ENCODE data around the gene FAM131A.

Gene FAM131A

DNA sequence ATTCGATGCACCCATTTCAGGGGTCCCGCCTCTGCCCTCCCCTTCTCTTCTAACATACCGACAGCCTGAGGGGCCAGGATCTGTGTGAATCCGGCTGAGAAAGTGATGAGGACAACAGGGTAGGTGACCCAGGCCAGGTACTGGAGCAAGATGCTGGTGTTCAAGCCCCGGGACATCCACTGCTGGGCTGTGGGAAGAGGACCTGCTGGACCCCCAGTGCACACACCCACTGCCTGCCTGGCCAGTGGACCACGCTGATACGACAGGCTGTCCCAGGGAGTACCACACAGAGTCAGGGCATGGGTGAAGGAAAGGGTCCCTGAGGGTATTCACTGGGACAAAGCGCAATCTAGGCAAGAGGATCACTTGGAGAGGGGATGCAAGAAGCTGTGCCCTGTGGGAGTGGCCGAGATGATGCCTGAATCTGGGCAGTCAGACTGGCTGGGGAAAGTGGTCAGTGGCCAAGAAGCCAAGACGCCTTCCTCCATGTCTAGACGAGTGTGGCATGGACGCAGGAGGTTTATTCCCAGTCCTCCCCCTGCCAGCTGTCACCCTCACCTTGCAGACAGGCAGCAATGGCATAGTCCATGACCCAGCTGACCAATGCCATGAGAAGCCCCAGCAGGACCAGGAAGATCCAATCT is 20.8 kb downstream of the FAM131A start:
- DNase-seq (ENCODE audit: low spot score) = no peak

DNA sequence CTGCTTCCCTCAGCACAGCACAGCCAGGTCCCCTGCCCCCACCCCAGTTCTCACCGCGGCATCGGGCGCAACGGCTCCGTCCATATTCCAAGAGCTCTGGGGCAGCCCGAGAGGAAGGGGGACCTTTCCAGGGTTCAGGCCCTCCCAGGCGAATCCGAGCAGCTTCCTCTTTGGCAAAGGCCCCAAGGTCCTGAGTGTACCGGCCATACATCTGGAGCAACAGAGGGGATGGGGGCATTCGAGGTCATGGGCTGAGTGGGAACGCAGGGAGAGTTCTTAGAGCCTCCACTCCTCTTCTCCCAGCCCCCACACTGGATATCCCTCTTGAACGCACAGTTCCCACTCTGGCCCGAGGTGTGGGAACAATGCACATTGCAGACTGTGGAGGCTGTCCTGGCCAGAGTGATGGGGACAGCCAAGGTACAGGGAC is 21.5 kb downstream of the FAM131A start:
- no peak for DNase-seq (ENCODE audit: low spot score)

DNA sequence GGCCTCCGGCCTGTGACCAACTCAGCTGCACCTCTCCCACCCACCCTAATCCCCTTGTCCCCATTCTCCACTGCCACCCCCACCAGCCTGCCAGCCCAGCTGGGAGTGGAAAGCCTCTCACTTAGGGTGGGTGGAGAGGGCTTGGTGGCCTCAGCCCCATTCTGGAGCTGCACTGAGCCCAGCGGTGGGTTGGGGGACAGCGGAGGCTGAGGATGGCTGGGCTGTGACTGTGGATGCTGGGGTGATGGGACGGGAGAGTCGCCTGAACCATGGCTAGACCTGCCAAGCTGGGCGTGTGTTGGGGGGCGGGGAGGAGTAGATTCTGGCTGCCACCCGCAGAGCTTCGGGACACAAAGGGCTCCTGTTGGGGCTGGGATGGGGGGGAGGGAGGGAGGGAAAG is 22.2 kb downstream of the FAM131A start:
- DNase-seq (ENCODE audit: low spot score) = peak; percentile 56

DNA sequence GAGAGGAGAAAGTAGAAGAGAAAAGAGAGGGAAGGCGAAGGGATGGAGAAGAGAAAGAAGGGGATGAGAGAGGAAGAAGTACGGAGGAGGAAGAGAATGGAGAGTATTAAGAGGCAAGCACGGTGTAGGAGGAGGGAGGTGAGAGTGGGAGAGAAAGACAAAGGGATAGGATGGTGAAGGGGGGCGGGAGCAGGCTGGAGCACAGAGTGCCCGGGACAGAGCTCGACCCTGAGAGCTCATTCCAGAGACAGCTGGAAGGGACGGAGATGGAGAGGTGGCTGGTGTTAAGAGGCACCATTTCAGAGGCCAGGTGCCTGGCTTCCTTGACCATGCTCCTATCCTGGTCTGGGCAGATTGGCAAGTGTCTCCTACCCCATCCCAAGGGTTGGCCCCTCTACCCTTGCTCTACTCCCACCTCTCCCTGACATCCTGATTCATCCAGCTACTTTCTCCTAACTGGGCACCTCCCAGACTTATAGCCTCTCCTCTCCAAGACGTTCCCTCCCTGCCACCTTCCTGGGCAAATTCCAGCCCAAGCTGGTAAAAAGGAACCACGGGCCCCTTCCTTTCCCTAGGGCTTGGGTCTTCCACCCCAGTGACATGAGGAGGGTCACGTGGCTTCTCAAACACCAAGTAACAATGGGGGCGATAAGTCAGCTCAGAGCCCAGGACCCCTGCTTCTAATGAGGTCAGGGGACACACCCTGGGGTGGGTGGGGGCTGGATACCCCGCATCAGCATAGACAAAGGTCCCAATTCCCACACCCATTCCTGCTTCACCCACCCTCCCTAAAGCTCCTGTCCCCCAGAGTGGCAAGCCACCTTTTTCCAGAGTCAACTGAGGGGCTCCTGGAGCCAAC is 22.9 kb downstream of the FAM131A start:
- DNase-seq (ENCODE audit: low spot score) = peak; percentile 53

DNA sequence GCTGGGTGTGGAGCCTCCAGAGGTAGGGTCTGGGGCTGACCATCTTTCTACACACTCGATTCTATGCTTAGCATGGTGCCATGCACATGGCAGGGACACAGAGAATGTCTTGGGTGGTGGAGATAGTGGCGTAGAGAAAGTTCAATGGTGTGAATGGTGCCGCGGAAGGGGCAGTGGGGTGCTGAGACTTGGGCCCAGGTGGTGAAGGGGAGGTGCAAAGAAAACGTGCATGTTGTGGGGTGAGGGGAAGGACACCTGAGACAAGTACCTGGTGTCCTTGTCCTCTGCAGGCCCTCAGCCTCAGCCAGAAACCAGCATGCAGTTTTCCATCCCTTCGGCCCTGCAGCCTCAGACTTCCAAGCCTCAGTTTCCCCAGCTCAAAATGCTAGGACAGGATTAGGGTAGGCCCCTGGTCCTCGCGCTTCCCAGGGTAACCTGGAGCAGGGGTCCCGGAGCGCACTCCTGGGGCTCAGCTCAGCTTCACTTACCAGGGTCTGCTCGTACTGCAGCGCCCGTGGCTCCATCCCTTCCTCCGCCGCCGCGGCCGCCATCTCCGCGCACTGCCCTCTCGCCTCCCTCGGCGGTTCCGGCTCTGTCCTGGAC is 23.6 kb downstream of the FAM131A start:
- DNase-seq (ENCODE audit: low spot score) = no peak

DNA sequence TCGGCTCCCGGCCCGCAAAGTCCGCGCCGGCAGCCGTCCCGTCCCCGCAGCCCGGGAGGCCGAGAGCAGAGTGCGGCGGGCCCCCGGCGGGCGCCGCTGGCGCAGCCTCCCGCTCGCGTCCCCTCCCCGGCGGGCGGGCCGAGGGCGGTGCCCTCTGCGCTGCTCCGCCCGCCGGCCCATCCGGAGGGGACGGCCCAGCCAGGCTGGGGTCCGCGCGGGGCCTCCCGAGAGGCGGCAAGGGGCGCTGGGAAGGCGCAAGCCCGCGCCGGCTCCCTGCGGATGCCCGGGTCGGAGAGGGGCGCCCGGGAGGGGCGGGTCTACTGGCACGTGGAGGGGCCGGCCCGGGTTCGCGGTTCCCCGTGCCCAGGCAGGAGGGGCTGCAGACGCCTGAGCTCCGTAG is 24.1 kb downstream of the FAM131A start, which contains the start of the genes CLCN2 and POLR2H:
CLCN2 (minus strand) TSS at position 74 of the 400 bp plus-strand sequence. CDS start 126 bp downstream, outside the sequence.
POLR2H (plus strand) TSS at position 179 of the 400 bp plus-strand sequence. CDS start 1,783 bp downstream, outside the sequence.
- DNase-seq (ENCODE audit: low spot score) = peak; percentile 83

DNA sequence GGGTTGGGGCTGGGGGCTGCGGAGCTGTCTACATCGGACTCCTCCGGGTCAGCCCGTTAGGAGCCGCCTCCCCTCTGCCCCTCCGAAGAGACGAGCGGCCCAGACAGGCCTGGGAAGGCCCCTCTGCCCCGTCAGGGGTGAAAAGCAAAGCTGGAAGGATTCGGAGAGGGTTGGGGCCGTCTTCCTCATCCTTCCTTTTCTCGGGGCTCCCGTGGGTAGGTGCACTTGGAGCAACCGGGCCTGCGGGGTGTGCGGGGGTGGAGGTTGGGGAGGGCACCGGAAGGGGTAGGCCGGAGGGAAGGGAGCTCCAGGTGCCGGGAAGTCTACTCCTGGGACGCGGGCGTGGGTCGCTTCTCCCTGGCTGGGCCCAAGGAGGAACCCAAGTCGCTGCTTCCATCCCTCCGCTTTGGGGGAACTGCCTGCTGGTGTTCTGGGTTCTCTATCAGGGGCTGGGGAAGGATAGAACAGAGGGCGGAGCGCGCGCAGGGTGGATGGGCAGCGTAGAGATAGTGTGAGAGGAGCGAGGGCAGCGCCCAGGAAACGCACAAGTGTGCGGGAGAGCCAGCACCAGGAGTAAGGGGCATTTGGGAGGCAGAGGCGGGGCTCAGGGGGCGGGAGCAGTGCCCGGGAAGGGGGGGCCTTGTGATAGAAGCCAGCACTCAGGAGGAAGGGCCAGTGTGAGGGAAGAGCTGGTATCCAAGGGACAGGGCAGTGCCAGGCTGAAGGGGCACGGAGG is 24.7 kb downstream of the FAM131A start:
- no peak for DNase-seq (ENCODE audit: low spot score)

DNA sequence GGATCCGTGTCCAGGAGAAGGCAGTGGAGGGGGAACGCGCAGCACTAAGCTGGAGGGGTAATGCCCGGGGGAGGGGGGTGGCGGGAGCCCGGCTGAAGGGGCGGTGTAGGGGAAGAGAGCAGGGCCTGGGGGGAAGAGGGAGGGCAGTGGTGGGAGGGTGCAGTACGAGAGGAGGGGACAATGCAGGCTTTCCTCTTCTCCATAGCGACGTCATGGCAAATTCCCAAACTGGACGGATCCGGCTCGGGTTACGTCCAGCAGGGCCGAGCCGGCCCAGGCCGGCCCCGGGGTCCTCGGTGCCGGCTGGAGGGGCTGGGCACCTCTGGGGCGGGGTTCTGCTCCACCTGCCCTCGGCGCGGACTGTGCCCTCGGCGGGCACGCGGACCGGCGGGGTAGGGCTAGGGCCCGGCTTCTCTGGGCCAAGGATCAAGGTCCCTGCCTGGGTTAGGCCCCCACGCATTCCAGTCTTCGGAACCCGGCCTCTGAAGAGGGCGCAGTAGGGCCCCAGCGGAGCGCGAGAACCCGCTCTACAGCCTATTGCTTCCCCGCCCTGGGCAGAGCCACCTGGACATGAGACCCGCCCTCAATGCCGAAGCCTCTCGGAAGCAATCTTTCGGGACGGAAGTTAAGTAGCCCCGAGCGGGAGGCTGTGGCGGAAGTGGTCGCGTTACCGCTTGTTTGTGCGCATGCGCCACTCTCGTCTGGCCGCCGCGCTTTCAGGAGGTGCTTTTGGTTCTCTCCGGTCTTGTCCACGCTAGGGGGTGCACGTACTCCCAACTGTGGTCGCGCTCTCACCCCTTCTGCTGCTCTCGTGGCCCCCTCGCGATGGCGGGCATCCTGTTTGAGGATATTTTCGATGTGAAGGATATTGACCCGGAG is 25.5 kb downstream of the FAM131A start:
- DNase-seq (ENCODE audit: low spot score) = peak; percentile 97

DNA sequence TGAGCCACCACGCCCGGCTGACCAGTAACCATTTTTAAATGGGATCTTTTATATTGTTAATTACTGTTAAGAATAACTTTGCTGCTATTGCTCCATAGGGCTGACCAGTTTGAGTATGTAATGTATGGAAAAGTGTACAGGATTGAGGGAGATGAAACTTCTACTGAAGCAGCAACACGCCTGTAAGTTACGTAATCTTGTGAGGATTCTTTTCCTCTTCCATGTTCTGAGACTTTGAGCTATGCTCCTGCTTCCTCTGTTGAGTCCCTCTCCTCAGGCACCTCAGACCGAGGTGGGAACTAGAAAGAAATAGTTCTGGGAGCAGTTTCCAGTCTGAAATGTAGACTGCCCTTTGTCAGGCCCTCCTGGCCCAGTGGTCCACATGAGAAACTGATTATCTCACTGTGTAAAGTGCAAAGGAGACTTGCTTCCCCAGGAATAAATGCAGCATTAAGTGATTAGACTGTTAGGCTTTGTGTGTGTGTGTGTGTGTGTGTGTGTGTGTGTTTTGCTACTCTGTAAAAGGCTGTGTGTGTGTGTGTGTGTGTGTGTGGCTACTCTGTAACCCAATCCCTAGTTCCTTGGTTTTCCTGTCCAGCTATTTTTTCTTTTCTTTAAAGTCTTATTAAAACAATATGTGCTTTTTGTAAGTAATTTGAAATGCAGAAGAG is 29.4 kb downstream of the FAM131A start:
- DNase-seq (ENCODE audit: low spot score) = no peak

DNA sequence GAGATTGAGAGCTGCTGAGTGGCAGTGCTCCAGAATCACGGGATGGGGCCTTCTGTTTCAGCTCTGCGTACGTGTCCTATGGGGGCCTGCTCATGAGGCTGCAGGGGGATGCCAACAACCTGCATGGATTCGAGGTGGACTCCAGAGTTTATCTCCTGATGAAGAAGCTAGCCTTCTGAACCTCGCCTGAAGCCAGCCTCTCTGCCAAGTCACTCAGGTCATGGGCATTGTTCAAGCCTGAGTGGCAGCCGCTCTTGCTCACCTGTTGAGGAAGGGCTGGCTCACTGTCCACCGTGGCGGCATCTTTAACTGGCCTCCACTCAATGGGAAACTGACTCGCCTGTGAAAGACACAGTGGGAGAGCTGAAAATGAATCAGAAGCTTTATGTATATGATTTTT is 30.7 kb downstream of the FAM131A start:
- DNase-seq (ENCODE audit: low spot score) = no peak

DNA sequence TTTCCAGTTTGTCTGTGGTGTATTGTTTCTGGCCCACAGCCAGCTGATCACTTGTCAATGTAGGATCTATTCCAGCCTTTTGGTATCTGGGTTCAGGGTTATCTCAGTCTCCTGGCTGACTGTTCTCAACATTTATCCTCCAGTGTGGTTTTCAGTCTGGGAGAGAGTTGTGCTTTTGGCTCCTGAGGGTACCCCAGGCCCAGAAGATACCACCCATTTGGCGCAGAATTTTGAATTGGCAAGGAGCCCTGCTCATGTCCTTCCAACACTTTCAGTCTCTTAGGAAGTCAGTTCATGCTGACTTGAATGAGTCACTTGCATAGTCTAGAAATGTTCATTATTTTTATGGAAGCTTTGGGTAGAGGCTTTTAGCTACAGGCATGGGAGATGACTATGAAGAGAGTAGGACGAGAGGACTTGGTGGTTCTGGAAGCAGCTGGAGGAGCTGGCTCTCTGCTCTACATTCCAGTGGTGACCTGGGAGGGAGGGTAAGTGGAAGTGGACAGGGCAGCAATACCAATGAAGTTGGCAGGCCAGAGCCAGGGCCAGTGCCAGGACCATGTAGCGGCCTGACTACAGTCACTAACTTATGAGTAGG is 31.3 kb downstream of the FAM131A start:
- no peak for DNase-seq (ENCODE audit: low spot score)

DNA sequence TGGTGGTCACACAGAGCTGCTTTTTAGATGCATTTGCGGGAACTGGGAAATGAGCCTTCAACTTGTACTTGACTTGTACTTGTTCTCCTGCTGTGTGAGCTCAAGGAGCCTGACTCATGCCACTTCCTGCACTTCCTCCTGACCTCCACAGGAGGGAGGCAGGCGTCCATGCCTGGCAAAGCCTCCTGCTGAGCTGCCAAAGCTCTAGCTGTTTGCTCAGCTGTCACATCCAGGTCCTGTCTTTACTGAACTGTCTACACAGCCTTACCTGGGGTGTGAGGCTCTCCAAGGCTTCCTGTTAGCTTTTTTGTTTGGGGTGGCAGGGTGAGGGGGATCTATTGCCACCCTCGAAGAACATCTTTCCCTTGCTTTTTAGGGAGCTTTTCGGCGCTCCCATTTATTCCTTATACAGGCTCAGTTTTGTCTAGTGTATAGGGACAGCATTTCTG is 34.2 kb downstream of the FAM131A start:
- peak; percentile 78 for DNase-seq (ENCODE audit: low spot score)

DNA sequence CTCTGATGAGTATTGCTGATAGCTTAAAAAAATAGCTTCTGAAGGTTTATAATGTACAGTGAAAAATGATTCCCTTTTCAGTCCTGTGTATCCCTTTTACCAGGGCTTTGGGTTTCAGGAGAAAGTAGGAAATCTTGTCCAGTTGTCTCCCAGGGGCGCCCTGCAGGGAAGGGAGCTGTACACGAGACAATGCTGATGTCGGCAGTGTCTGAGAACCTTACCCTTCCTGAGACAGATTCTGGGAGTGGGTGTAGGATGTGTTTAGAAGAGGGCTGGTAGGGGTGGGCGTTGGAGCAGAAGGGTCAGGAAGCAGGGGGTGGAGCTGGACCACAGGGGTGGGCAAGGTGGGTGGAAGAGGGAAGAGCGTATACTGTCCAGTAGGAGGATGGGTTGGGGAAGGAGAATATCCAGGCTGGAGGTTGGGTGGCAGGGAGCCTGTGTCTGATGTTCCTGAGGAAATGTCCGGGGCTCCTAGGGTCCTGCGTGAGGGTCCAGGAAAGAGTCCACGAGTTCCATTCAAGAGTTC is 35.0 kb downstream of the FAM131A start:
- DNase-seq (ENCODE audit: low spot score) = no peak

DNA sequence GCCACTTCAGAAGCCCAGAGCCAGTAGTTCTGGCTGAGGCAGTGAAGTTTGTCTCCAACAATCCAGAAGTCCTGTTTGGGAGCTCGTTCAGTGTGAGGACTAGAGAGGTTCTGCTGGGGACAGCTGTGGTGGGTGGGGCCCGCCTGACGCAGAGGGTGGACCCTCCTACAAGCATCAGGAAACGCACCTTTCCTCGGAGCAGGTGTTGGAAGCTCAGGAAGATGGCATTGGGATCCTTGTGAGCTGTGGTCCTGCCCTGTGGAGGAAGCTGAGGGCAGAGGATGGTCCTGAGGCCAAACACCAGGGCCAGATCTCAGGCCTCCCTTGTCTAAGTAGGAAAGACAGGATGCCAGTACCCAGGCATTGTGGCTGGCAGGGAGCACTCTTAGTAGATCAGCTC is 35.5 kb downstream of the FAM131A start:
- DNase-seq (ENCODE audit: low spot score) = no peak

DNA sequence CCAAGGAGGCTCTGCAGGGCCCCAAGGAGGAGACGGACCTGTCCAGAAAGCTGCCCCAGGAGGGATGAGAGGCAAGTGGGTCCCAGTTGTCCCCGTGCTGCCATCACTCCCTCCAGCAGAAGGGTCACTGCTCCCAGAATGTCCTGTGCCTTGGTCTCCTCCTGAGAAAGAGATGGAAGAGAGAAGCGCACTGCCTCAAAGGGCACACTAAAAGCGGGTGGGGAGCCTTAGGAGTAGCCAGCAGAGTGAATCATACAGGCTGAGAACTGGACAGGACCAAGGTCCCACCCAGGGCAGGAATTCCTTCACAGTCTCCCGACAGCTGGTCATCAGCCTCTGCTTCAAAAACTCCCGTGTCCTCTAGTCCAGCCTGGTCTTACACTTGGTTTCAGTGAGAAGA is 36.0 kb downstream of the FAM131A start:
- no peak for DNase-seq (ENCODE audit: low spot score)

DNA sequence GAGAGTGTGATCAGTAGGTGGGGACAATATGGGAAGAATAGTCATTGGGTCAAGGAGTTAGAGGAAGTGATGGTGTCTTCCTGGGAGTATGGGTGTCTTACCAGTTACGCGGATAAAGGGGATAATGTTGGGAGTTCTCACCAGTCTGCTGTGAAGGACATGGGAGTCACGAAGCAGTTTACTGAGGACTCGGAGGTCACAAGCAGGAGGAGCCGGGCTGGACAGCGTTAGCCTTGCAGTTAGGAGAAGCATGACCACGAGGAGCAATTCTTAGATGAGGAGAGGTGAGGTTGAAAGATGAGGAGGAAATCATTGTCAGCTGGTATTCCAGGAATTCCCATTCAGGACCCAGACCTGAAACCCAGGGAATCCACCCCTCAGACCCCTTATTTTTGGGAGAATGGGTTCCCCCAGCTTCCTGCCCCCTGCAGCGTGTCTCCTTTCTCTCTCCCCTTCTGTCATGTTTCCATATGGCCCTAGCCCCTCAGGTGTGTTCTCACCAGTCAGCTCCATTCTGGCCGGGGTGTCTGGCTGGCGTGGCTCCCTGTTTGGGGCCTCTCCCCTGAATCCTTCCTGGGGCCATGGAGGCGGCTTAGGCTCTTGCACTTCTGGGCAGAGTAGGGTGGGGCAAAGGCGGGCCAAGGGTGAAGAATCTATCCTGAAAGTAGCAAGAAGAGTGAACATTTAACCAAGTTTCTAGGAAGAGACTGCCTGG is 38.5 kb downstream of the FAM131A start:
- DNase-seq (ENCODE audit: low spot score) = no peak

DNA sequence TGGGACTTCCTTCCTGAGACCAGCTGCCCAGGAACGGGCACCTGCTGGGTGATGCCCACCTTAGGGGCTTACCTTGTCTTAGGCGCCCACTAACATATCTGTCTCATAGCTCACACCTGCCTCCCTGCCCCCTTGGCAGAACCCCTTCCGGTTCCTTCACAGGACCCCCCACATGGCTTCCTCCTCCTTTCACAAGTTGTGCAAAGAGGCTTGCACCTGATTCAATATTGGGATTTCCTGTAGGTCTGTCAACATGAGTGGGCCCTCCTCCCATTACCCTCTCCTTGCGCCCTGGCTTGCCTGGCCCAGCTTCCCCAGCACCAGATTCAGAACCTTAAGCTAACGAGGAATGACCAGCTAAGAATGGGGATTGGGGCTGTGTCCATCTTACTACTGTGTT is 40.0 kb downstream of the FAM131A start:
- DNase-seq (ENCODE audit: low spot score) = no peak

DNA sequence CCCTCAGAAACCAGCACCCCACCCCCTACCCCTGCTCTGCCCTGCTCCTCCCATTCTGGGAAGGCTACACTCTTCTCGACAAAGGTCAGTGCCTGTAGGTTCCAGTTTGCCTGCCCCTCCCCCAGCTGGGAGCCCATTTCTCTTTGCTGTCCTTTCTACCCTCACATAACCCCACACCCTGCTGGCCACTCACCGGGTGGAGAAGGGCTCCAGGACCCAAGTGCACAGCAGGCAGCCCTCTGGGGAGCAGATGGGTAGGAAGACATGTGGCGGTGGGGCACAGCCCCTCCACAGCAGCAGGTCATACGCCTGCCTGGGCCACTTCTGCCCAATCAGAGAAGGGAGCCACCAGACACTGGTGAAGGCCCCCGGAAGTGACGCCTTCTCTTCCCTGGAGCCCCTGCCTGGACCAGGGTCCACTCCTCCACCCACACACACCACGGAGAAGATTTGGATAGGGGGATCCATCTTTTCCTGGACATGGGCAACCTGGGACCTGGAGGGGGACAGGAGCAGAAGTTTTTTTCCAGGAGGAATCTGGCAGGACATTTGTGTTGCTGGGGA is 40.6 kb downstream of the FAM131A start, which contains the start of gene THPO:
THPO (minus strand) TSS at position 326 of the 564 bp plus-strand sequence. CDS start 1,948 bp downstream, outside the sequence.
- DNase-seq (ENCODE audit: low spot score) = peak; percentile 64
